K562 (cell line): Measurements from ENCODE around the gene PITPNC1. TPM values are rescaled to one million over a fixed set of nuclear protein-coding genes. Genes with fewer than 3 reads are reported as not detected.

Experiments
- BCOR ChIP-seq: fragments of 450-650 bp; IDR thresholded peaks from 2 replicates; pipeline ENCODE4 v1.6.1; 2016
- CREM ChIP-seq: IDR thresholded peaks from 2 replicates; pipeline ENCODE4 v1.6.1; 2014; ENCODE audit warnings: antibody characterized with exemption, low read depth
- ELK3 ChIP-seq: fragments of 450-650 bp; formaldehyde crosslinking; IDR thresholded peaks from 2 replicates; pipeline ENCODE4 v1.4.0; 2020; ENCODE audit warnings: mild to moderate bottlenecking
- FOXK2 ChIP-seq, 2 experiments: fragments of 450-650 bp; IDR thresholded peaks in 1 of 2; conservative IDR thresholded peaks in 1 of 2; 2 replicates each; pipeline ENCODE4 v1.6.1; 2016; ENCODE audit warnings: low read depth in 2 of 2, mild to moderate bottlenecking in 1 of 2
- GATA2 ChIP-seq: sonication (generic); formaldehyde crosslinking; IDR thresholded peaks from 2 replicates; pipeline ENCODE4 v1.4.0; 2020; ENCODE audit warnings: mild to moderate bottlenecking, missing genetic modification reagents
- HNRNPK ChIP-seq: fragments of 200-400 bp; formaldehyde crosslinking; IDR thresholded peaks from one replicate; pipeline ENCODE4 v1.6.1; 2018; ENCODE audit warnings: mild to moderate bottlenecking, low read depth, low read length; ENCODE audit not compliant: poor library complexity, severe bottlenecking
- JUNB ChIP-seq: fragments of 450-650 bp; formaldehyde crosslinking; conservative IDR thresholded peaks from 2 replicates; pipeline ENCODE4 v1.4.0; 2020; ENCODE audit warnings: mild to moderate bottlenecking
- MTA1 ChIP-seq: fragments of 450-650 bp; IDR thresholded peaks from 2 replicates; pipeline ENCODE4 v1.6.1; 2017; ENCODE audit warnings: borderline replicate concordance
- NCOA2 ChIP-seq, 2 experiments: fragments of 450-650 bp; IDR thresholded peaks; 2 replicates each; pipeline ENCODE4 v1.6.1; 2018; ENCODE audit warnings: mild to moderate bottlenecking in 2 of 2, moderate library complexity in 1 of 2; ENCODE audit not compliant: partially characterized antibody in 2 of 2
- PURB ChIP-seq: sonication (generic); formaldehyde crosslinking; IDR thresholded peaks from 2 replicates; pipeline ENCODE4 v1.9.0; 2021; ENCODE audit warnings: low read depth, mild to moderate bottlenecking, missing genetic modification reagents
- RAD21 ChIP-seq, 2 experiments: fragments of 250-450 bp in 1 of 2; fragments of 450-650 bp in 1 of 2; sonication (Bioruptor Pico) in 1 of 2; formaldehyde crosslinking in 1 of 2; IDR thresholded peaks in 1 of 2; conservative IDR thresholded peaks in 1 of 2; 2 replicates each; pipeline versions ENCODE4 v1.4.0 to v1.8.0; 2020 to 2022; ENCODE audit warnings: mild to moderate bottlenecking in 2 of 2, moderate library complexity in 1 of 2
- RBM25 ChIP-seq: fragments of 200-400 bp; formaldehyde crosslinking; IDR thresholded peaks from 2 replicates; pipeline ENCODE4 v1.6.1; 2018; ENCODE audit warnings: low read length, low read depth, moderate library complexity; ENCODE audit not compliant: severe bottlenecking
- SMAD2 ChIP-seq: fragments of 150-350 bp; IDR thresholded peaks from 2 replicates; pipeline ENCODE4 v1.6.1; 2014; ENCODE audit warnings: low read depth, mild to moderate bottlenecking, low read length
- SMARCA4 ChIP-seq: fragments of 450-650 bp; IDR thresholded peaks from 2 replicates; pipeline ENCODE4 v1.6.1; 2016
- THAP7 ChIP-seq: fragments of 250-450 bp; sonication (Bioruptor Pico); IDR thresholded peaks from 2 replicates; pipeline ENCODE4 v1.5.0; 2021
- TSC22D4 ChIP-seq: fragments of 450-650 bp; IDR thresholded peaks from 2 replicates; pipeline ENCODE4 v1.6.1; 2016; ENCODE audit warnings: missing genetic modification characterization, missing biosample characterization, control low read depth
- ZNF121 ChIP-seq: sonication (generic); formaldehyde crosslinking; conservative IDR thresholded peaks from 2 replicates; pipeline ENCODE4 v1.8.0; 2022; ENCODE audit warnings: missing genetic modification reagents
- ZNF507 ChIP-seq: conservative IDR thresholded peaks from 2 replicates; pipeline ENCODE4 v1.6.1; 2017; ENCODE audit warnings: missing genetic modification characterization, missing compliant biosample characterization
- polyA plus RNA-seq, 8 experiments: library from polyadenylated mRNA; depleted of rRNA in 4 of 8; stranded (reverse) in 5 of 8; unstranded in 3 of 8; fragments of >200 nt; fragmentation: Nextera tagmentation in 2 of 8; fragmentation: Illumina TruSeq in 1 of 8; extraction: Ambion mirVana in 2 of 8; extraction: Trizol in 1 of 8; gene quantifications; 2 replicates each; pipeline versions ENCODE4 v1.2.1 to v1.2.3, GENCODE V29; 2011 to 2014; ENCODE audit warnings: inconsistent platforms in 1 of 8, missing spikeins in 1 of 8
- total RNA-seq, 7 experiments: library from RNA; depleted of rRNA in 6 of 7; stranded (reverse); fragments of >200 nt in 6 of 7; fragmentation: Illumina TruSeq in 2 of 7; extraction: Trizol in 2 of 7; gene quantifications; 2 replicates each; pipeline versions ENCODE4 v1.2.1 to v1.2.3, GENCODE V29; 2011 to 2021; ENCODE audit warnings: low replicate concordance in 1 of 7
- TF ChIP-seq, protein P1 (sequence below): fragments of 250-450 bp; sonication (Bioruptor Pico); IDR thresholded peaks from 2 replicates; pipeline ENCODE4 v1.5.0; 2021
- TF ChIP-seq, protein P2 (sequence below): IDR thresholded peaks from 2 replicates; pipeline ENCODE4 v1.6.1; 2012; ENCODE audit warnings: low read depth, low read length, improper control_type of control experiment, borderline replicate concordance
- TF ChIP-seq, protein P3 (sequence below): fragments of 450-650 bp; IDR thresholded peaks from 2 replicates; pipeline ENCODE4 v1.6.1; 2017; ENCODE audit warnings: antibody characterized with exemption, mild to moderate bottlenecking

PITPNC1 gene
- total and polyA plus RNA-seq, 9 of the 15 experiments (the other 6 are each of a cell fraction or from before 2014, with no cell fraction given): 0.11 to 1.1 (median 0.65) TPM

DNA sequence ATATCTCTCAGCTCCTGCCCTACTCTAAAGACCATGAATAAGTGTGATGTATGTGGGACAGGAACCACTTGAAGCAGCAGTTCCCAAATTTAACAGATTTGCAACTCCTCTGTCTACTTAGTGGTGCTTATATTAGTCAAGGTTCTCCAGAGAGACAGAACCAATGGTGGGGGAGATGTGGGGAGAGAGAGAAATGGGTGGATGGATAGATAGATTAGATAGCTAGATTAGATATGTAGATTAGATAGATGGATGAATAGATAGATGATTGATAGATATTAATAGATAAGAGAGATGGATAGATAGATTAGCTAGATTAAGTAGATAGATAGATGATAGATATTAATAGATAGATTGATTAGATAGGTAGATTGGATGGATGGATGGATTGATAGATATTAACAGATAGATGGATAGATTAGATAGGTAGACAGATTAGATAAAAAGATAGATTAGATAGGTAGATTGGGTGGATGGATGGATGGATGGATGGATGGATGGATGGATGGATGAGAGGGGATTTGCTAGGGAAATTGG lies 186.7 kb downstream of the PITPNC1 start (continued):
- TF ChIP-seq, protein P1, sequence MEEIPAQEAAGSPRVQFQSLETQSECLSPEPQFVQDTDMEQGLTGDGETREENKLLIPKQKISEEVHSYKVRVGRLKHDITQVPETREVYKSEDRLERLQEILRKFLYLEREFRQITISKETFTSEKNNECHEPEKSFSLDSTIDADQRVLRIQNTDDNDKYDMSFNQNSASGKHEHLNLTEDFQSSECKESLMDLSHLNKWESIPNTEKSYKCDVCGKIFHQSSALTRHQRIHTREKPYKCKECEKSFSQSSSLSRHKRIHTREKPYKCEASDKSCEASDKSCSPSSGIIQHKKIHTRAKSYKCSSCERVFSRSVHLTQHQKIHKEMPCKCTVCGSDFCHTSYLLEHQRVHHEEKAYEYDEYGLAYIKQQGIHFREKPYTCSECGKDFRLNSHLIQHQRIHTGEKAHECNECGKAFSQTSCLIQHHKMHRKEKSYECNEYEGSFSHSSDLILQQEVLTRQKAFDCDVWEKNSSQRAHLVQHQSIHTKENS: no peak
- TF ChIP-seq GATA2 (peak; percentile 52; the same call in 1 of the 2 replicates), TSC22D4 (no peak), THAP7 (CRISPR knock-in tag) (no peak), SMARCA4 (no peak), SMAD2 (no peak), RBM25 (no peak), CREM (no peak), BCOR (peak; percentile 82), NCOA2 (IDR thresholded peaks at IDR 0.05; ENCODE audit: partially characterized antibody in 2 of 2) (no peak), PURB (CRISPR knock-in tag) (no peak), ELK3 (CRISPR knock-in tag) (no peak), FOXK2 (conservative IDR thresholded peaks at IDR 0.05 in 1 of 2, IDR thresholded peaks at IDR 0.05 in 1 of 2; ENCODE audit: low read depth in 2 of 2) (no peak), JUNB (CRISPR knock-in tag) (no peak), ZNF507 (tag) (no peak), HNRNPK (no peak), RAD21 (CRISPR knock-in tag; conservative IDR thresholded peaks at IDR 0.05 in 1 of 2, IDR thresholded peaks at IDR 0.05 in 1 of 2) (no peak), MTA1 (peak; percentile 94), ZNF121 (CRISPR knock-in tag) (no peak)
- TF ChIP-seq, protein P2, sequence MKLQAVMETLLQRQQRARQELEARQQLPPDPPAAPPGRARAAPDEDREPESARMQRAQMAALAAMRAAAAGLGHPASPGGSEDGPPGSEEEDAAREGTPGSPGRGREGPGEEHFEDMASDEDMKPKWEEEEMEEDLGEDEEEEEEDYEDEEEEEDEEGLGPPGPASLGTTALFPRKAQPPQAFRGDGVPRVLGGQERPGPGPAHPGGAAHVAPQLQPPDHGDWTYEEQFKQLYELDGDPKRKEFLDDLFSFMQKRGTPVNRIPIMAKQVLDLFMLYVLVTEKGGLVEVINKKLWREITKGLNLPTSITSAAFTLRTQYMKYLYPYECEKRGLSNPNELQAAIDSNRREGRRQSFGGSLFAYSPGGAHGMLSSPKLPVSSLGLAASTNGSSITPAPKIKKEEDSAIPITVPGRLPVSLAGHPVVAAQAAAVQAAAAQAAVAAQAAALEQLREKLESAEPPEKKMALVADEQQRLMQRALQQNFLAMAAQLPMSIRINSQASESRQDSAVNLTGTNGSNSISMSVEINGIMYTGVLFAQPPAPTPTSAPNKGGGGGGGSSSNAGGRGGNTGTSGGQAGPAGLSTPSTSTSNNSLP: no peak
- TF ChIP-seq, protein P3, sequence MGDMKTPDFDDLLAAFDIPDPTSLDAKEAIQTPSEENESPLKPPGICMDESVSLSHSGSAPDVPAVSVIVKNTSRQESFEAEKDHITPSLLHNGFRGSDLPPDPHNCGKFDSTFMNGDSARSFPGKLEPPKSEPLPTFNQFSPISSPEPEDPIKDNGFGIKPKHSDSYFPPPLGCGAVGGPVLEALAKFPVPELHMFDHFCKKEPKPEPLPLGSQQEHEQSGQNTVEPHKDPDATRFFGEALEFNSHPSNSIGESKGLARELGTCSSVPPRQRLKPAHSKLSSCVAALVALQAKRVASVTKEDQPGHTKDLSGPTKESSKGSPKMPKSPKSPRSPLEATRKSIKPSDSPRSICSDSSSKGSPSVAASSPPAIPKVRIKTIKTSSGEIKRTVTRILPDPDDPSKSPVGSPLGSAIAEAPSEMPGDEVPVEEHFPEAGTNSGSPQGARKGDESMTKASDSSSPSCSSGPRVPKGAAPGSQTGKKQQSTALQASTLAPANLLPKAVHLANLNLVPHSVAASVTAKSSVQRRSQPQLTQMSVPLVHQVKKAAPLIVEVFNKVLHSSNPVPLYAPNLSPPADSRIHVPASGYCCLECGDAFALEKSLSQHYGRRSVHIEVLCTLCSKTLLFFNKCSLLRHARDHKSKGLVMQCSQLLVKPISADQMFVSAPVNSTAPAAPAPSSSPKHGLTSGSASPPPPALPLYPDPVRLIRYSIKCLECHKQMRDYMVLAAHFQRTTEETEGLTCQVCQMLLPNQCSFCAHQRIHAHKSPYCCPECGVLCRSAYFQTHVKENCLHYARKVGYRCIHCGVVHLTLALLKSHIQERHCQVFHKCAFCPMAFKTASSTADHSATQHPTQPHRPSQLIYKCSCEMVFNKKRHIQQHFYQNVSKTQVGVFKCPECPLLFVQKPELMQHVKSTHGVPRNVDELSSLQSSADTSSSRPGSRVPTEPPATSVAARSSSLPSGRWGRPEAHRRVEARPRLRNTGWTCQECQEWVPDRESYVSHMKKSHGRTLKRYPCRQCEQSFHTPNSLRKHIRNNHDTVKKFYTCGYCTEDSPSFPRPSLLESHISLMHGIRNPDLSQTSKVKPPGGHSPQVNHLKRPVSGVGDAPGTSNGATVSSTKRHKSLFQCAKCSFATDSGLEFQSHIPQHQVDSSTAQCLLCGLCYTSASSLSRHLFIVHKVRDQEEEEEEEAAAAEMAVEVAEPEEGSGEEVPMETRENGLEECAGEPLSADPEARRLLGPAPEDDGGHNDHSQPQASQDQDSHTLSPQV: no peak
